Kidney capillary endothelial cell (primary cell): Measurements from ENCODE around the gene S100B.
"Not testable (repeated sequence)": the region's sequence is repeated elsewhere in the genome, so short reads cannot be mapped to it uniquely, and the experiment has no call there.

ENCODE experiments used
- DNase-seq: peaks from one replicate; pipeline ENCODE4 v3.0.0-alpha.2; 2018; ENCODE audit warnings: low spot score

Gene S100B

DNA sequence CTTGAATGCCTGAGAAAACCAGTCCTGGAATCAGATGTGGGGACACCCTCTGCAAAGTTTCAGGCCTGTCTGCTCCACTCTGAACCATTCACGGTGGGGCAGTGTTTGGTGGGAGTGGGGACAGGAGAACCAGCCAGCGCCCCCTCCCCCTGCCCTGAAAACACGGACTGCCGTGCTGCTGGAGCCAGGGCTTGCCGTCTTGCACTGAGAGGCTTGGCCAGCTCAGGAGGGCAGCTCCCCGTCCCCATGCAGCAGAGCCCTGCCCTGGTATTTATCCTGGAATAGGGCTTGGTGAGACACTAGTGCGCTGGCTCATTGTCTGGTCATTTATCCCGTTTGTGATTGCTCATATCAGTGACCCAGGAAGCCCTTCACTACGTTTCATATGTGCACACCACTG lies 3.9 kb downstream of the S100B start:
- DNase-seq, result no peak

DNA sequence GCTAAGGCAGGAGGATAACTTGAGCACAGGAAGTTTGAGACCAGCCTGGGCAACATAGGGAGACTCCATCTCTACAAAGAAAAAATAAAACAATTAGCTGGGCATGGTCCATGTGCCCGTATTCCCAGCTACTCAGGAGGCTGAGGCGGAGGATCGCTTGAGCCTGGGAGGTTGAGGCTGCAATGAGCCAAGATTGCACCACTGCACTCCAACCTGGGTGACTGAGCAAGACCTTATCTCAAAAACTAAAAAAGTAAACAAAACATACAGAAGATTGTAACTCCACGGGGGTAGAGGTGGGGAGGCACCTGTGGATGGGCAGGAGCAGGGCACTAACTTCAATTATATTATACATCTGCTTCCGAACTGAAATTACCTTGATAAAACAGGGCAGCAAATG lies 4.6 kb downstream of the S100B start:
- no peak for DNase-seq

DNA sequence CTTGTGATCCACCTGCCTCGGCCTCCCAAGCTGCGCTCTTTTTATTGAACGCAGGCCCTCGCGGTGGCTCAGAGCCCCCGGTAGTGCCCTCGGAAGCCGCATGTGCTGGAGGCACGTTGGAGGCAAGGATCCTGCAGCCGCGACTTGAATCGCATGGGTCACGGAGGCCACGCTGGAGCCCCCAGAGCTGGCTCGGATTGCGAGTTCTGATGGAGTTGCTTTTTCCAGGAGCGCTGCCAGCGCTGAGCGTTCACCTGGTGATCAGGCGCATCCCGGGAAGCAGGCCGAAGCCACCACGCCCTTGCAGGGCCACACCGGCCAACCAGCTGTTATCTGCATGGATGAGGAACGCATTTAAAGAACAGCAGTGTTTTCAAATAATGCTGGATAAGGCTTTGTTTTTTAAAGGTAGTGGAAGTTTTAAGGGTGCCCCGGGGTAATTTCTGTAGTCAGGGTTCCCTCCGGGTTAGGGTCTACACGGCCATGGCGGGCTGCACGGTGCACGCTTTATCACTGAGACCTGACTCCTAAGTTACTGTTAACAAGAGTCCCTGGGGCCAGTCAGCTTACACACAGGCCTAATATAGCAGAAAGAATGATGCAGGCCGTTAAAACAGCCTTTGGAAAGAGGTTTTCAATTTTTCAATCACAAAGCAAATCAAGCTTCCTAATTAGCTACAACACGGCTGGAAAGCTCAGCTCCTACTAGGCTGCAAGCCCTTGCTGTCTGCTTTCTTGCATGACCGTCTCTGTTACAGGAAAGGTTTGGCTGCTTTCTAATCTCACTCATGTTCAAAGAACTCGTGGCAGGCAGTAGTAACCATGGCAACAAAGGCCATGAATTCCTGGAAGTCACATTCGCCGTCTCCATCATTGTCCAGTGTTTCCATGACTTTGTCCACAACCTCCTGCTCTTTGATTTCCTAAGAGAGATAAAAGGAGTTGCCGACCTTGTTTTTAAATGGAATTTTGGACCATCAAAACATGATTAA lies 6.0 kb downstream of the S100B start:
- DNase-seq, result peak; percentile 95

DNA sequence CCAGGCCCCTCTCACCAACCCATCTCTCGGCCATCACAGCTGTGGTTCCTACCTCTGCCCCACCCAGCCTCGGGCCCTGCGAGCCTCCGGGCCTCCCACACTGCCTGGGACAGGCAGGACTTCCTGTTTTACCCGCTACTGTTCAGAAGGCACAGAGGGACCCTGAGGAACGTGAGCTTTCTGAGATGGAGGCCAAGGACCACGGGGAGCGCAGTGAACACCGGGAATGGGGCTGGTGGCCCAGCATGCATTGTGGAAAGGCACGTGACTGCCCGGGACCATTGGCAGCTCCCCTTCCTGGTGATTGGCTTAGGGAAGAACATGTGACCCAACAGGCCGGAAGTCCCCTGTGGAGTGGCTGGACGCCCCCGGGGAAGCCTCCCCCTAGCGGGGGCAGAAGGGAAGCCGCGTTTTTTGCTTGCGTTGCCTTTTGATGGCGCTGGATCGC lies 7.0 kb downstream of the S100B start:
- DNase-seq, result no peak

DNA sequence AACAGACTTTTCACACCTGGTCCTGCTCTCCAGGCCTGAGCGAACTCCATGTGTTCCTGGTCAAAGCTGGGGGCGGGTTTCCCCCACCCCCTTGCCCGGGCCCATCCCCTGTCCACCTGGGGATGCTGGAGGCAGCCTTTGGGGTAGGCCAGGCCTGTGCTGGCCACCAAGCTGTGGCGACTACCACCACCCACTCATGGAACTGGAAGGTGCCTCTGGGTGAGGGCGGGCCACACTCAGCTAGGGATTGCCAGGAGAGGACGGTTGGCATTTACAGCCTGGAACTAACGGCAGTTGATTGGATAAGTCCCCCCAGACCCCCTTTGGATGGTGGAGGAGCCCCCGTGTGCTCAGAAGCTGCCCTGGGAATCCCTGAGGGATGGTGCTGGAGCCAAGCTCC lies 7.9 kb downstream of the S100B start:
- DNase-seq, result no peak

DNA sequence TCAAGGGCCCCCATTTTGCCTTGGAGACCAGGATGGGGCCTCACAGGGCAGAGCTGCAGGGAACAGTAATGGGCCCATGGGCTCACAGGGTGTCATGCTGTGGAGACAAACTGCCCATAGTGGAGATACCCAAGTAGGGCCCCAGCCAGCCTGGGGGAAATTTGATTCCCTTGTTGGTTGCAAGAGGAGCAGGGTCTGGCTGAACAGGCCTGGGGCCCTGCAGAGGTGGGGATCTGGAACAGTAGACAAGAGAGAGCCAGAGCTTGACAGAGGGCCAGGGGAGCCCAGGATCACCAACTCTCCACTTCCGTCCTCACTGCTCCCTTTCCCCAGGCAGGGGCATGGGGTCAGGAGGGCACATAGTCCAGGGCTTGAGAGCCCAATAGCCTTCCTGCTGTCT lies 8.7 kb downstream of the S100B start:
- DNase-seq, result no peak

DNA sequence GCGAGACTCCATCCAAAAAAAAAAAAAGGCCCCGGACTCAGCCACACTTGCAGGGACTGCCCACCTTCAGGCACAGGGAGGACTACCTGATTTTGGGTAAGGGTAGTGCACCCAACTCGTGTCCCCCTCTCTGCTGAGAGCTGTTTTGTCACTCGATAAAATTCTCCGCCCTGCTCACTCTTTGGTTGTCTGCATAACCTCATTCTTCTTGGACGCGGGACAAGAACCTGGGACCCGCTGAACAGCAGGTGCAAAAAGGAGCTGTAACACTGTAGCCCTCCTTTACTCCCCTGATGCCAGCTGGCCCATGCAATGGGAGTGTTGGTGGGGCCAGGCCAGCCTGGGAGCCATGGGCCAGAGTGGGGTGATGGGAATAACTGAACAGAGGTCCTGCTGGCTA lies 10.6 kb downstream of the S100B start:
- DNase-seq, result no peak

DNA sequence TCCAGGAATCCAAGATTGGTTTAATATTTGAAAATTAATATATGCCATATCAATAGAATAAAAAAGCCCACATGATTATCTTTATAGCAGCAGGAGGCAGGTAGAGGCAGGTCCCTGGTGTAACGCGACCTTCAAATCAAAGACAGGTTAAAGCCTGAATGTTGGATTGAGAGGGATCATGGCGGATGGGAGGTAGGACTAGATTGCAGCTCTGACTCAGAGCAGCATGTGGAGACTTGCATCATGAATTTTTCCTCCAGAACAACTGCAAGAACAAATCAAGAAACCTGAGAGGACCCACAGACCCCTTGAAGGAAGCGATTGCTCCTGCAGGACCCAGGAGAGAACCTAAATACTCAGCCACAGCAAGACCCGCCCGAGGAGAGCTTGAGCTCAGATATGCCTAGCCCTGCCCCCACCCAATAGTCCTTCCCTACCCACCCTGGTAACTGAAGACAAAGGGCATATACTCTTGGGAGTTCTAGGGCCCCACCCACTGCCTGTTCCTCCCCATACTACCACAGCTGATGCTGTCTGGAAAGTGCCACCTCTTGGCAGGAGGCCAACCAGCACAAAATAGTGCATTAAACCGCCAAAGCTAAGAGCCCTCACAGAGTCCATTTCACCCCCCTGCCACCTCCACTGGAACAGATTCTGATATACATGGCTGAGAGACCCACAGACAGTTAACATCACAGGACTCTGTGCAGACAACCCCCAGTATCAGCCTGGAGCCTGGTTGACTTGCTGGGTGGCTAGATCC lies 19.5 kb downstream of the S100B start:
- DNase-seq, result no peak

DNA sequence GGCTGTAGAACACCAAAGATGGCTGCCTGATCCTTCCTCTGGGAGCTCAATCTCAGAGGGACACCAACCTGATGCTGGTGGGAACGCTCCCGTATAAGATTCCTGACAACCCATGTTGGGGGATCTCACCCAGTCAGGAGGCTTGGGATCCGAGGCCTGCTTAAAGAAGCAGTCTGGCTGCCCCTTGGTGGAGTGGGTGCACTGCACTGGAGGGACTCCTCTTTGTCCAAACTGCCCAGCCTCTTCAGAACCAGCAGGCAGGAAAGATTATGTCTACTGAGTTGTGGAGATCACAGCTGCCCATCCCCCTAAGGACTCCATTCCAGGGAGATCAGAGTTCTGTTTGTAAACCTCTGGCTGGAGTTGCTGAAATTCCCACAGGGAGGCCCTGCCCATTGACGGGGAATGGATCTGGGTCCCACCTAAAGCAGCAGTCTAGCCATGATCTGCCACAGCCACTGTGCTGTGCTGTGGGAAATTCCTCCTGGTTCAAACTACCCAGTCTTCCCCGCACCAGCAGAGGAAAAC lies 23.0 kb downstream of the S100B start:
- no peak for DNase-seq

DNA sequence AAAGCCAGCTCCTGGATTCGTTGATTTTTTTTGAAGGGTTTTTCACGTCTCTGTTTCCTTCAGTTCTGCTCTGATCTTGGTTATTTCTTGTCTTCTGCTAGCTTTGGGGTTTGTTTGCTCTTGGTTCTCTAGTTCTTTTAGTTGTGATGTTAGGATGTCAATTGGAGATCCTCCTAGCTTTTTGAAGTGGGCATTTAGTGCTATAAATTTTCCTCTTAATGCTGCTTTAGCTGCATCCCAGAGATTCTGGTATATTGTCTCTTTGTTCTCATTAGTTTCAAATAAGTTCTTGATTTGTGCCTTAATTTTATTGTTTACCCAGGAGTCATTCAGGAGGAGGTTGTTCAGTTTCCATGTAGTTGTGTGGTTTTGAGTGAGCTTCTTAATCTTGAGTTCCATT lies 25.5 kb downstream of the S100B start:
- not testable (repeated sequence) for DNase-seq

DNA sequence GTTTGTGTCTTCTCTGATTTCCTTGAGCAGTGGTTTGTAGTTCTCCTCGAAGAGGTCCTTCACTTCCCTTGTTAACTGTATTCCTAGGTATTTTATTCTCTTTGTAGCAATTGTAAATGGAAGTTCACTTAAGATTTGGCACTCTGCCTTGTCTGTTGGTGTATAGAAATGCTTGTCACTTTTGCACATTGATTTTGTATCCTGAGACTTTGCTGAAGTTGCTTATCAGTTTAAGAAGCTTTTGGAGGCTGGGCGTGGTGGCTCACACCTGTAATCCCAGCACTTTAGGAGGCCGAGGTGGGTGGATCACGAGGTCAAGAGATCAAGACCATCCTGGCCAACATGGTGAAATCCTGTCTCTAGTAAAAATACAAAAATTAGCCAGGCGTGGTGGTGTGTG lies 27.1 kb downstream of the S100B start:
- DNase-seq, result not testable (repeated sequence)

DNA sequence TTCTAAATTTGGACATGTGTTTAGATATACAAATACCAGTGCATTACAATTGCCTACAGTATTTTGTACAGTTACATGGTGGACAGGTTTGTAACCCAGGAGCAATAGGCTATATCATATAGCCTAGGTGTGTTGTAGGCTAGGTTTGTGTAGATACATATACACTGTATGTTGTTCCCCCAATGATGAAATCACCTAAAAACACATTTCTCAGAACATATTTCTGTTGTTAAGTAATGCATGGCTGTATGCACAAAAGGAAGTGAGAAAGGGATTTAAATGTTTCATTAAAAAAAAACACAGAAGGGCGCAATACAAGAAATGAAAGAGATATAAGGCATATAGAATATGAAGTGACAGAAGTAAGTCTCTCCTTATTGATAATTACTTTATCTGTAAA lies 32.0 kb downstream of the S100B start:
- no peak for DNase-seq

DNA sequence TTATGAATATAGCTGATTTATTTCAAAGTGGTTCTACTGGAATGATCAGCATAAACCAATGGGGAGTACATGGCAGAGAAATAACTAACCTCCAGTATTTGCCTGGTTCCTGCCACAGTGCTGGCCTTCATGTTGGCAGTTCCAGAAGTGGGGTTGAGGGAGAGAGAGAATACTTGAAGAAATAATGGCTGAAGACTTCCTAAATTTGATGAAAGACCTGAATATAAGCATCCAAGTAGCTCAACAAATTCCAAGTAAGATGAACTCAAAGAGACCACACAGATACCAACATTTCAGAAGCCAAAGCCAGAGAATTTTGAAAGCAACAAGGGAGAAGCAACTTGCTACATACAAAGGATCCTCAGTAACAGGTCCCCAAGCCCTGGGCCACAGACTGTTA lies 34.3 kb downstream of the S100B start:
- no peak for DNase-seq

DNA sequence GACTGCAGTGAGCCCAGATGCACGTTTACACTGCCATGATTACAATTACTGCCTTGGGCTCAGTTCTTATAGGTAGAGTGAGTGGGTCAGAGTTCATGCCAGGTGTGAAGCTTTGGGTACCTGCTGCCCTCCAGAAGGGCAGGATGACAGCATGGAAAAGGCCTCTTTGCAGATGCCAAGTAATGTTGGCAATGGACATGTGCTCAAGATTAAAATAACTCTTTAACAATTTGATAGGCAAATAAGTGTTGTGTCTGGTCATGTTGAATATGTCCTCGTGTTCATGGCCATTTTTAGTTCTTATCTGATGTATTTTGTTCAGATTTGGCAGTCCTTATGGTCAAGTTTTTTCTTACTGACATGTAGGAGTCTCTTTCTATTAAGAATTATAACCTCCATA lies 34.8 kb downstream of the S100B start:
- DNase-seq, result no peak

DNA sequence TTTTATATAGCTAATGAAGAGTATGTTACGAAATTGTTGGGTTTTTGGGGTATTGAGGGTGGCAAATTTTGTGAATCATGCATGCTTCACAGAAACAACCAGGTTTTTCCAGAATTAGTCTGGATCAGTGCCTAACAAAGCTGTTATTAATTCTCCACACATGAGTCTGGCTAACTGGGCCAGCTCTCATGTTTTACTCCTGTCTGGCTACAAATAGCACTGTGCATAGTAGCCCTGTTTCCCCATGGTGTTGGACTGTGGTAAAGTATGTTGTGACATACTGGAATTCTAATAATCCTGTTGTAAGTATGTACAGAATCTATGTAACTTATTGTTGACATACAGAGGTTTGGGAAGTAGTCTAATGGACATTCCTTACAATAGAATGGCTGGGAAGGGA lies 35.8 kb downstream of the S100B start:
- DNase-seq, result no peak

DNA sequence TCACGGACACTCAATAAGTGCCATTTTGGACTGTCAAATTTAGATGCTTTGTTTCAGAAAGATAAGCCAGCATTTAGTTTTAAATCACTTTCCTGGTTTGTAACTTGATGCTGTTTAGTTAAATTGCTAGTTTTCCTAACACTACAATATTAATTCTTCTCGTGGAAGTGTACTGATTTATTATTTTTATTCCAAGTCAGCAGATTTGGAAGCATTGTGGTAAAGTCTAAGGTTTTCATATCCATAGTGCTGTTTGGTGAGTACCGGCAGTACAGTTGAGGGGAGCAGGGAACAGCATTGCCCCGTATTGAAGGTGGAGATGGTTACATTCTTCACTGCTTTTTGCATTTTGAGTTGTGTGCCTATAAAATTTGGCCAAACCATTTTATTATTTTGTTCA lies 36.3 kb downstream of the S100B start:
- DNase-seq, result no peak

DNA sequence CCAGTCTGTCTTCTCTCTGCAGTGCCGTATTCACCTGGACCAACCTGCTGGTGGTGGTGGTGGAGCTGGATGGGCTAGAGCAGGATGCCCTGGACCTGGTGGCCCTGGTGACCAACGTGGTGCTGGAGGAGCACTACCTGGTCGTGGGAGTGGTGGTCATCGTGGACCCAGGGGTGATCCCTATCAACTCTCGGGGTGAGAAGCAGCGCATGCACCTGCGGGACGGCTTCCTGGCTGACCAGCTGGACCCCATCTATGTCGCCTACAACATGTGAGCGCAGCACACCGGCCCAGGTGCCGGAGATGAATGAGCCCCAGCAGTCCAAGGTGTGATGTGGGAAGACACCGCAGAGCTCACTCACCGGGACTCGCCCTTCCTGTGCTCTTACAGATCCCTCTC lies 37.5 kb downstream of the S100B start:
- no peak for DNase-seq

DNA sequence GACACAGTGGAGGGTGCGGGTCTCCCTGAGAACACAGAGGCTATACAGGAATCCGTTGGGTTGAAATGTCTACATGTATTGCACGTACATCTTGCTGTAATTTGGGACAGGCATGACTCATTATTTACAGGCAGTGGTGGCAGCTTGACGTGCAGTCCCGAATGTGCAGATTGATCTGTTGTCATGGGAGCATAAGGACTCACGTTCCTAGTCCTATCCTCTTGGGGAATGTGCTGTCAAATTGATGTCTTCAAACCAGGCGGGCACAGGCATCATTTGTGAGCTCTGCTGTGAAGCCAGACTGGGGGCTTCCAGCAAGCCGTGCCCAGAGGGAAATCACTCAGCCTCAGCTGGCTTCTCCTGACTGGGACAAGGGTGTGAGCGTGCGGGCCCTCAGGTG lies 40.5 kb downstream of the S100B start:
- DNase-seq, result no peak

DNA sequence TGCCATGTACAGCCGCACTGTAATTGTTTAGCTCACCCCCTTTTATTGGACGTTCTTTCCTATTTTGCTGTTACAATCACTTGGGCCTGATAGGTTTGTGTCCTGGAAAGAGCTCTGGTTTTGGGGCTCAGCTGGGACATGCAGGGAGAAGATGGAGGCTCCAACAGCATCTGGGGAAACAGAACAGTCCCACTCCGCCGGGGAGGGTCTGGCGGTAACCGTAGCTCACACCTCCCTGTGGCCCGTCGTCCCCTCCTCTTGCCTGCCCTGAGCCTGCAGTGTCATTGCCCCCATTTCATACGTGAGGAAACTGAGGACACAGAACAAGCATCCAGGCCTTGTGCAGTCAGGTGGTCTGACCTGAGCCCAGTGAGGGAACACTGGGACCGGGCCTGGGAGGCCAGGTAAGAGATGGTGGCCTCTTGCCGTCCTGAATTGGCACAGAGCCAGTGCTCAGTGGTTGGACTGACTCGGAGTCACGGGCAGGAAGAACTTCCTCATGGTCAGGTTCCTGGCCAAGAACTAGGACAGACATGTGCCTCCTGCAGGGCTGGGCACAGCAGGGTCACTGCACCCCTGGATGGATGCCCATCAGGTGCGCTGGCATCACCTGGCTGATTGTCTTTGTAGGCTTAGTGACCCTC lies 41.8 kb downstream of the S100B start:
- DNase-seq, result no peak

DNA sequence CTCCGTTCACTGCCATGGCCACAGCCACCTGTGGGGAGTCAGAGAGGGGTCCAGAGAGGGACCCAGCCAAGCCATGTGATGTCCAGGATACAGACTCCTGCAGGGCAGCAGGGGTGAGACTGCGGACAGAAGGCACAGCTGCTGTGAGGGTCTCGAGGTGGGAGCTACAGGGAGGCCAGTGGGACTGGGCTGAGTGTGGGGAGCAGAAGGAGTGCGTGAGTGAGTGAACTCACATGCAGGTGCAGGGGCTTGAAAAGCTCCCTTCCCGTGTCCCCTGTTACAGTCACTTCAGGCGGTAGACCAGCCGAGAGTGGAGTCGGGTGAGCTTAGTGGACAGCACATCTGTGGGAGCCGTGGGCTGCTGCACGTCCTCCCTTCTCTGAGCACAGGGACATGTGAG lies 42.4 kb downstream of the S100B start:
- no peak for DNase-seq

DNA sequence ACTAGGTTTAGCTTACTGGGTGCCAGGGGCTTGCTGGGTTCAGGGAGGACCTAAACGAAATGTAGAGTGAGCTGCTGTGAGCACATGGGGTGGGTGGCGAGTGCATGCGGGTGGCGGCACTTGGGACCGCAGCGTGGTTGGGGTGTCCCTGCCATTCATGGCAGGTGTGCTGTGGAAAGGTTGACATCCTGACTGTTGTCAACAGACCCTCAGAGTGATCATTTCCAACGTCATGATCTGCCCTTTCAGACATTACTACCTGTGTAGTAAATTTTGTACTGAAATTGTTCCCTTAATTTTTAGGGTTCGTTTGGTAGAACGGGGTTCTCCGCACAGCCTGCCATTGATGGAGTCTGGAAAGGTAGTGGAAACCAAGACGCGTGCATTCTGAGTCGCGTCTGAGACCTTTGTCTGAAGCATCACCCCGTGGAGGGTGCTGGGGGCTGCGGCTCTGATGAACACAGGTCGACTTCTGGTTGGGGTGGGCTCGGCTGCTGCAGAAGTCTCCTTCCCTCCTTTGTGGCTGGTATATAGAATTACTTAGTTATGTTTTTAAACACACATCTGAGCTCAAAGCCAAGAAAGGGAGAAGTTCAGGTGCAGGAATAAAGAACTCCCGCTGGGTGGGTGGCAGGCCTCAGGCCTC lies 43.3 kb downstream of the S100B start:
- no peak for DNase-seq
